HCT116 (cell line): Measurements from ENCODE around the gene TLN1. TPM values are rescaled to one million over a fixed set of nuclear protein-coding genes. Genes with fewer than 3 reads are reported as not detected.

Experiments used
- ATAC-seq: fragments of 200-7000 bp; cut with Tn5 transposase; 2 replicates; pipeline ENCODE4 v1.9.1; 2020; ENCODE audit warnings: mild to moderate bottlenecking, moderate library complexity
- BruUV-seq: library from RNA; stranded (reverse); fragments of 400-500 nt; replicated peaks from 2 replicates; lab custom pipeline; 2021; lab: Mats Ljungman, UMichigan
- CTCF ChIA-PET: fragments of 300-600 bp; sonication (Branson Sonifier 250); formaldehyde crosslinking; loops from one replicate; lab custom pipeline; 2021; ENCODE audit warnings: antibody characterized with exemption; lab: Charles Lee
- POLR2A ChIA-PET: fragments of 300-600, 350-600 bp; sonication (Branson Sonifier 250); formaldehyde crosslinking; loops from one replicate; lab custom pipeline; 2021; ENCODE audit warnings: antibody characterized with exemption; lab: Charles Lee
- RAD21 ChIA-PET, 2 experiments: fragments of 300-600 bp; sonication (Branson Sonifier 250); formaldehyde crosslinking; loops; one replicate each; lab custom pipeline; 2023; ENCODE audit warnings: low total read pairs in 2 of 2; ENCODE audit not compliant: uncharacterized antibody in 2 of 2, unreplicated experiment in 2 of 2, low non-redundant PET in 1 of 2; lab: Charles Lee
- DNase-seq: peaks from one replicate; pipeline ENCODE4 v3.0.0-alpha.2; 2010; ENCODE audit warnings: low read depth, low spot score
- H2AFZ ChIP-seq: fragments of 200-600 bp; shearing (Covaris generic), sonication (generic); 2 replicates; pipeline ENCODE4 v1.6.1; 2017; ENCODE audit warnings: low read depth, mixed run types, mixed read lengths, antibody characterized with exemption, low read length; ENCODE audit not compliant: poor library complexity, severe bottlenecking
- H3K27ac ChIP-seq: 2 replicates; pipeline ENCODE4 v1.5.1; 2012; ENCODE audit warnings: low read depth, low read length
- H3K27me3 ChIP-seq: fragments of 200-600 bp; sonication (generic); 2 replicates; pipeline ENCODE4 v1.6.1; 2016; ENCODE audit warnings: mixed run types, low read length, mixed read lengths; ENCODE audit not compliant: insufficient read depth
- H3K36me3 ChIP-seq, 2 experiments: fragments of 200-500 bp in 1 of 2; fragments of 200-600 bp in 1 of 2; sonication (Bioruptor generic) in 1 of 2; sonication (generic) in 1 of 2; 2 replicates each; pipeline versions ENCODE4 v1.5.1 to v1.6.1; 2014 to 2016; ENCODE audit warnings: low read length in 2 of 2, inconsistent platforms in 1 of 2, mixed read lengths in 1 of 2, mixed run types in 1 of 2; ENCODE audit not compliant: insufficient read depth in 2 of 2, control insufficient read depth in 1 of 2
- H3K4me1 ChIP-seq, 2 experiments: fragments of 200-600 bp in 1 of 2; sonication (generic) in 1 of 2; 2 replicates each; pipeline versions ENCODE4 v1.5.1 to v1.6.1; 2012 to 2017; ENCODE audit warnings: low read length in 2 of 2, inconsistent platforms in 1 of 2, mild to moderate bottlenecking in 1 of 2, mixed read lengths in 1 of 2, mixed run types in 1 of 2, moderate library complexity in 1 of 2; ENCODE audit not compliant: insufficient read depth in 2 of 2, control insufficient read depth in 1 of 2
- H3K4me2 ChIP-seq: fragments of 200-600 bp; sonication (generic); 2 replicates; pipeline ENCODE4 v1.6.1; 2017; ENCODE audit warnings: mixed run types, low read length, mixed read lengths
- H3K4me3 ChIP-seq, 2 experiments: fragments of 200-600 bp in 1 of 2; sonication (generic) in 1 of 2; replicated peaks in 1 of 2; 2 replicates each; pipeline ENCODE4 v1.5.1; 2011 to 2016; ENCODE audit warnings: low read length in 2 of 2, control low read depth in 1 of 2, low read depth in 1 of 2, mild to moderate bottlenecking in 1 of 2, mixed read lengths in 1 of 2, mixed run types in 1 of 2
- H3K79me2 ChIP-seq: fragments of 200-600 bp; sonication (generic); 2 replicates; pipeline ENCODE4 v1.6.1; 2017; ENCODE audit warnings: mild to moderate bottlenecking, mixed run types, low read length, moderate library complexity, mixed read lengths; ENCODE audit not compliant: insufficient read depth
- H3K9ac ChIP-seq: fragments of 200-600 bp; sonication (generic); 2 replicates; pipeline ENCODE4 v1.6.1; 2016; ENCODE audit warnings: low read length, mixed read lengths
- H3K9me2 ChIP-seq: fragments of 200-600 bp; sonication (generic), shearing (Covaris generic); 2 replicates; pipeline ENCODE4 v1.6.1; 2017; ENCODE audit warnings: mixed run types, mild to moderate bottlenecking, moderate library complexity; ENCODE audit not compliant: insufficient read depth
- H3K9me3 ChIP-seq, 2 experiments: fragments of 200-500 bp in 1 of 2; fragments of 200-600 bp in 1 of 2; sonication (Bioruptor generic) in 1 of 2; sonication (generic) in 1 of 2; 2 replicates each; pipeline ENCODE4 v1.6.1; 2014 to 2017; ENCODE audit warnings: low read length in 2 of 2, mixed read lengths in 2 of 2, inconsistent platforms in 1 of 2, low read depth in 1 of 2, mild to moderate bottlenecking in 1 of 2, mixed run types in 1 of 2, moderate library complexity in 1 of 2; ENCODE audit not compliant: control insufficient read depth in 1 of 2, insufficient read depth in 1 of 2
- H4K20me1 ChIP-seq: fragments of 200-600 bp; sonication (generic), shearing (Covaris generic); 2 replicates; pipeline ENCODE4 v1.6.1; 2017; ENCODE audit warnings: mixed run types, mild to moderate bottlenecking, moderate library complexity; ENCODE audit not compliant: insufficient read depth
- ATF3 ChIP-seq: IDR thresholded peaks from 2 replicates; pipeline ENCODE4 v1.6.1; 2012
- CBX3 ChIP-seq: IDR thresholded peaks from 2 replicates; pipeline ENCODE4 v1.6.1; 2012; ENCODE audit warnings: low read depth
- CEBPB ChIP-seq: IDR thresholded peaks from 2 replicates; pipeline ENCODE4 v1.6.1; 2012; ENCODE audit warnings: low read depth
- EZH2 ChIP-seq: fragments of 200-600 bp; sonication (generic); IDR thresholded peaks from 2 replicates; pipeline ENCODE4 v1.6.1; 2017; ENCODE audit warnings: antibody characterized with exemption, mixed run types
- POLR2A ChIP-seq: IDR thresholded peaks from 2 replicates; pipeline ENCODE4 v1.7.0; 2011; ENCODE audit warnings: borderline replicate concordance; ENCODE audit not compliant: insufficient read depth, insufficient read length; ENCODE audit errors: extremely low read depth
- YY1 ChIP-seq: IDR thresholded peaks from 2 replicates; pipeline ENCODE4 v1.6.1; 2011; ENCODE audit warnings: low read length, low read depth, moderate library complexity, mild to moderate bottlenecking; ENCODE audit not compliant: insufficient replicate concordance; ENCODE audit errors: extremely low read depth
- ZBTB33 ChIP-seq: IDR thresholded peaks from 2 replicates; pipeline ENCODE4 v1.6.1; 2011; ENCODE audit warnings: mild to moderate bottlenecking, low read length, moderate library complexity; ENCODE audit not compliant: insufficient replicate concordance; ENCODE audit errors: extremely low read depth
- intact Hi-C: fragments of 100-400 bp; cut with micrococcal nuclease; formaldehyde crosslinking; loops from 2 replicates; pipeline ENCODE4 v1.10.0; 2022
- total RNA-seq: library from RNA; stranded (reverse); gene quantifications from one replicate; pipeline ENCODE4 v1.2.1, GENCODE V29; 2021; ENCODE audit not compliant: unreplicated experiment

Gene TLN1
- total RNA-seq, 1 experiment from 2014 or later = 144 TPM

GRCh38 chr9:35674025-35674361 is 58.0 kb downstream of the TLN1 start:
- no TSS peak for BruUV-seq
- peaks cover 10 to 22% of the 10 kb centered on the region in 2 experiments; a peak in 3 of 4 replicates for H3K4me1 ChIP-seq
- H3K36me3 ChIP-seq = no peaks in the 10 kb centered on the region
- TF ChIP-seq ATF3 (no peak), ZBTB33 (no peak), POLR2A (no peak), CBX3 (no peak), YY1 (no peak), EZH2 (no peak), CEBPB (no peak)
- peak overlapping the region; percentile 42 for H3K4me2 ChIP-seq
- no peaks in the 10 kb centered on the region for H4K20me1 ChIP-seq
- ChIA-PET CTCF (interaction anchor here (1.2 kb wide), 1 partner anchor 23 kb away, joined by 4 read pairs; no protein-coding TSS in a partner anchor), POLR2A (no interaction called here), RAD21 (no interaction called here)
- no peaks in the 10 kb centered on the region for H3K9me3 ChIP-seq
- ATAC-seq = no peak
- intact Hi-C loops = no loop called here
- H2AFZ ChIP-seq = no peak overlapping the region
- no peak overlapping the region for H3K9ac ChIP-seq
- no peaks in the 10 kb centered on the region for H3K9me2 ChIP-seq
- no peak overlapping the region for H3K27ac ChIP-seq
- H3K79me2 ChIP-seq = no peaks in the 10 kb centered on the region
- no peaks in the 10 kb centered on the region for H3K27me3 ChIP-seq
- no peak for DNase-seq
- H3K4me3 ChIP-seq = no peak overlapping the region
